Measurements from ENCODE around the gene PTPN1.
"Not testable (repeated sequence)": the region's sequence is repeated elsewhere in the genome, so short reads cannot be mapped to it uniquely, and the experiment has no call there.

The PTPN1 gene

GRCh38 chr20:50509923-50510705, at the start of gene PTPN1:
TSS of gene PTPN1 (plus strand) at chr20:50510383. CDS start at chr20:50510528, 145 bp downstream.
- DNase-seq: peak; percentile 97

DNA sequence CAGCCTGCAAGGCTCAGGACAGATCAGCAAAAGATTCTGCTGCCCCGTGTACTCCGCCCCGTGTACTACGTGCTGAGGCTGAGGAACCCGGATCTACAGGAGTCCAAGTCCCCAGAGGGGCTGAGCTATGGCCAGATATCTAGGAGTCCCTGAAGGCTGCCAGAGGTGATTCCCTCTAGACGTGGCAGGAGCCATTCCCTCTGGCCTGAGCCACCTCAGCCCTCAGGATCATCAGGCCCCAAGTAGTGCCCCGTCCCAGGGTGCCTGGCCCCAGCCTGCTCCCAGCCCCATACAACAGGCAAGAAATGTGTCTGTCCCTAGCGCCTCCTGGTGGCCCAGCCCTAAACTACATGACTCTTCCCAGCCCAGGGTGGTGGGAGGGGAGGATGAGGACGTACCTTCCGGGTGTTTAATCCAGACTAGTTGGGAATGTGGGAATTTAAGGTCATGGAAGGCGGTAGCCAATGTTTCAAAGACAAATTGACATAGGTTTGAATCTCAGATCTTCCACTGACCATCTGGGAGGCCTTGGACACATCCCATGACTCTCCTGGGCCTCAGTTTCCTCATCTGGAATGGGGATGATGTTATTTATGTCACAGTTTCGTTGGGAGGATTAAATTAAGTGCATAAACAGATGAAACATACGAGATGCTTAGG, 49.4 kb upstream of the PTPN1 start:
- DNase-seq: peak; percentile 51

- DNase-seq: no peak
Measured at GRCh38 chr20:50462093-50462690, 48.0 kb upstream of the PTPN1 start.

GRCh38 chr20:50464026-50464724, 46.0 kb upstream of the PTPN1 start:
- DNase-seq: peak; percentile 35

DNA sequence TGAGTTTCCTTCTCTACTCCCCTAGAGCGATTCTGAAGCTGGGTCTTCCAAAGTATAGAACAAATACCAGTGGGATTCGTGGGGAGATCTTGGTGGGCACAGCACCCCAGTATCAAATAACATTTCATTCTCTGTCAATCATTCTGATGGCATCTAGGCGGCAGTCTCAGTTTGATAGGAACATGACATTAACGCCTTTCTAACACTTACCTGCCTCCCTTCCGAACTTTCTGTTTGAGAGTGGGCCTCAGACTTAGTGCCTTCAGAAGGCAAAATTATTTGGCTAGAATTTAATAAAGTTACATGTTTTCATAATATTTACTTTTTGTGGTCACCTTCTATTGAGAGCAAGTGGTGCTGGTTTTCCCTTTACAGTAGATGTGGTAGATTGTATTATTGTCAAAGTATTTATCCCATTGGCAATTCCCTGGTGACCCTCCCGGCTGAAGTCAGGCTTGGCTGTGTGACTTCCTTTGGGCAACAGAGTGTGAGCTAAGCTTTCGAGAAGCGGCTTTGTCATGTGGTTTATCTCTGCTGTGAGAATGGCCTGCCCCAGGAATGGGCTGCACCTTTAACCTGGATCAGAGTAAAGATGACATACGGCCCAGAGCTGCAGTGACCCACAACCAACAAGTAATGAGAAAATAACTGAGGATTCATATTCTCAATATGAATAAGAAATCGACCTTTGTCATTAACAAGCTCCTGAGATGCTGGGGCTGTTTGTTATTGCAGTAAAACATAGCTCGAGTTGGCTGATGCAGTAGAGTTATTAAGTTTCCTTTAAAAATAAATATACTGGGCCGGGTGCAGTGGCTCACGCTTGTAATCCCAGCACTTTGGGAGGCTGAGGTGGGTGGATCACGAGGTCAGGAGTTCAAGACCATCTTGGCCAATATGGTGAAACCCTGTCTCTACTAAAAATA, 45.2 kb upstream of the PTPN1 start:
- DNase-seq: no peak

- no peak for DNase-seq
Measured at GRCh38 chr20:50467174-50467573, 43.0 kb upstream of the PTPN1 start.

GRCh38 chr20:50467718-50468356, 42.3 kb upstream of the PTPN1 start:
- DNase-seq: peak; percentile 6

GRCh38 chr20:50468378-50468798, 41.8 kb upstream of the PTPN1 start:
- DNase-seq: no peak

GRCh38 chr20:50469176-50469723, 40.9 kb upstream of the PTPN1 start:
- DNase-seq: no peak

- DNase-seq: no peak
Measured at GRCh38 chr20:50469796-50470195, 40.4 kb upstream of the PTPN1 start.

GRCh38 chr20:50470264-50470858, 39.8 kb upstream of the PTPN1 start:
- DNase-seq: no peak

- peak; percentile 34 for DNase-seq
Measured at GRCh38 chr20:50471231-50471630, 39.0 kb upstream of the PTPN1 start.

DNA sequence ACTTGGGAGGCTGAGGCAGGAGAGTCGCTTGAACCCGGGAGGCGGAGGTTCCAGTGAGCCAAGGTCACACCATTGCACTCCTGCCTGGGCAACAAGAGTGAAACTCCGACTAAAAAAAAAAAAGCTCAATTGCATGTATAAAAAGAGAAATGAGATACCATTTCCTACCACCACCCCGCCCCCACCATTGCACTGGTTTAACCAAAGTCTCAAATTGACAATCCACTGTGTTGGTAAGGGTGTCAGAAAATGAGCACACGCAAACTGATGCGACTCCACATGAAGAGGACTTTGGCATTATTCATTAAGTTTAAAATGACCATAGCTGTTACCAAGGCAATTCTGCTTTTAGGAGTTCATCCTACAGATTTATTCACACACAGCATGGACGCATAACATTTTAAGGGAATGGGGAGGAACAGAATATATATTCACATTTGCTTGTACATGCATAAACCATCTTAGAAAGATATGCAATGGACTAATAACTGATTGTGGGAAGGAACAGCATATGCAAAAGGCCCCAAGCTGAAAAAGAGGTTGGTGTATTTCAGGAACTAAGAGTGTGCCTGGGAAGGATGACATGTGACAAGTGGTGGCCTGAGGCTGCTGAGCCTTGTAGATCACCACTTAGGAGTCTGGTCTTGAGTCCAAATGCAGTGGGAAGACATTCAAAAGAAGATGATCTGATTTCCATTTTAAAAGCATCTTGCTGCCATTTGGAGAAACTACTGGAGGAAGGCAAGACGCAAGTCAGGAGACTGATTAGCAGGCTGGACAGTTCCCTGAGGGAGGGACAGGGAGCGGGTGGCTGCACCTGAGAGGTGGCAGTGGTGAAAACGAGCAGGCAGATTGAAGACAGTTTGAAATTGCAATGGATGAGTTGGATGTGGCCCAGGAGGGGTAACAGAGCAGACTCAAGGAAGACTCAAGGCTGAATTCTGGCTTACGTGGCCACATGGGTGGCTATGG, 37.2 kb upstream of the PTPN1 start:
- DNase-seq: no peak

DNA sequence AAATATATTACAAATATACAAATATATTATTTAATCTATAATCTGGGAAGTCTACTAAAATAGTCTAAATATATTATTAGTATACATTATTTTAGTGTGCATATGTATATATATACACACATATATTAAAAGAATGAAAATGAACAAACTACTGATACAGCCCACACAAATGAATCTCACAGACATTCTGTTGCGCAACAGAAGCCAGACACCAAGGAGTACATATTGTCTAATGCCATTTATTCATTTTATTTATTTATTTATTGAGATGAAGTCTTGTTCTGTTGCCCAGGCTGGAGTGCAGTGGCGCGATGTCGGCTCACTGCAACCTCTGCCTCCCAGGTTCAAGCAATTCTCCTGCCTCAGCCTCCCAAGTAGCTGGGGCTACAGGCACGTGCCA, 35.8 kb upstream of the PTPN1 start:
- not testable (repeated sequence) for DNase-seq

DNA sequence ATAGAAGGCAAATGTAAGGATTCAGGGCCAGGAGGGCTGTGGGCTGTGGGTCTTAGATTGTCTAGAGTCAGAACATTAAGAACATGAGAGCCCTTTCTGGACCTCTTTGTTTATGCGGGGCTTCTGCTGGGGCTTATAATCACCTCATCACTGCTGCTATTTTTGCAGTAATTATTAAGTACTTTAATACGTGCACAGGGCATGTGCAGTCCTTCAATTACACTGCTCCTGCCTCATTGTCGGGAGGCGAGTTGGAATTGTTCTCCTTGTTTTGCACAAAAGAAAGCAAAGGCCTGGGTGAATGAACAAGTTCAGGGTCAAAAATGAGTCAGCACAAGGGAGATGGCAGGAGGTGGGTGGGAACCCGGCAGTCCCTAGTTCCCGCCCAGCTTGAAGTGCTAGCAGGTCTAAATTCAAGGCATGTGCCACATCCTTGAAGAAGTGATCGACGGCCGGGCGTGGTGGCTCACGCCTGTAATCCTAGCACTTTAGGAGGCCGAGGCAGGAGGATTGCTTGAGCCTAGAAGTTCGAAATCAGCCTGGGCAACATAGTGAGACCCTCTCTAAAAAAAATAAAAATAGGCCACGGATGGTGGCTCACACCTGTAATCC, 34.4 kb upstream of the PTPN1 start:
- no peak for DNase-seq

DNA sequence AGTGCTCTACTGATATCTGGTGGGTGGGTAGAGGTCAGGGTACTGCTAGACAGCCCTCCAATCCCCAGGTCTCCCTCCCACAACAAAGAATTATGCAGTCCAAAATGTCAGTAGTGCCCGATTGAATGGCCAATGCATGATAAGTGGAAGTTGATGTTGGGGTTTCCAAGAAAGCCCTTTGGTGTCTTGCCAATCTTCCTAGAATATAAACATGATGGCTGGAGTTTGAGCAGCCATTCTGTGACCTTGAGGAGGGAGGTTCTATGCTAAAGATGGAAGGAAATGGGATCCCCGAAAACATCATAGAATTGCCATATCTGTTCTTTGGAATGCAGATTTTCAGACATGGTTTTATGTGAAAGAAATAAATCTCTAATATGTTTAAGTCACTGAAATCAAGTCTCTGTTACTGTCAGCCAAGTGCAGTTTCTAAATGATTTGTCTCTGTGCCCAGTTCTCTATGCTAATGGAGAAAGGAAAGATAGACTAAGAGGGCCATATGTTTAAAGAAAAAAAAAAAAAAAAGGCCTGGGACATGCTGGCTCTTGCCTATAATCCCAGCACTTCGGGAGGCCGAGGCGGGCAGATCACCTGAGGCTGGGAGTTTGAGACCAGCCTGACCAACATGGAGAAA, 32.8 kb upstream of the PTPN1 start:
- DNase-seq: no peak

DNA sequence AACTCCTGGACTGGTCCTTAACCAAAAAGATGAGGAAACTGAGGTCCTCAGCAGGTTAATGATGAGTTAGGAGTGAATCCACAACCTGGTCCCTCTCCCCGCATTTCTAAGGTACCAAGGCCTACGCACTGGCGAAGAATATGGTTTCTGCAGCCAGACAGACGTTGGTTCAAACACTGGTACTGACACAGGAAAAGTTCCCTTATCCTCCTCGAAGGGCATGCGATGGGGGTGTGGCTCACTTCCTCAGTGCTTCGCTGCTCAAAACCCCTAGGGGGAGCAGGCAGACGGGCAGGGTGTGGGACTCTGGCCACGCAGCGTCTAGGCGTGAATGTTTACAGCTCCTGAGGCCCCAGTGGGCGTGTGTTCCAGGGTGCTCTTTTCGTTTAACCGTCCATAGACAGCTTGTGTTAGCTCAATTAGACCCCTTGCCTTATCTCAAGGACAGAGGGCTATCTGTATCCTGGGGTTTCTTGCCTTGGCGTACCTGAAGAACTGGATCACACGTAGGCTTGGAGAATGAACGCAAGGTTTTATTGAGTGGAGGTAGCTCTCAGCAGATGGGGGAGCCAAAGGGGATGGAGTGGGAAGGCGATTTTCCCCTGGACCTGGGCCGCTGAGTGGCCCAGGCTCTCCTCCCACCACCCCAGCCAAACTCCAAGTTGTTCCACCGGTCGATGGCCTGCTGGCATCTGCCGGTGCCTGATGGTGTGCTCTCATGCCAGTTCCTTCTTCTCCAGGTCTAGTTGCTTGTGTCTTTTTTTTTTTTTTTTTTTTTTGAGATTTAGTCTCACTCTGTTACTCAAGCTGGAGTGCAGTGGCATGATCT, 31.8 kb upstream of the PTPN1 start:
- DNase-seq: peak; percentile 2

GRCh38 chr20:50481741-50482140, 28.4 kb upstream of the PTPN1 start:
- DNase-seq: no peak

Data from NCI-H1105 treated with DMSO at 0.1 percent for 48 hours (cell line).